Jurkat, Clone E6-1 (cell line): Measurements from ENCODE around the gene AGBL4.
A peak's percentile ranks its signal among the peaks of the same experiment; 100 is the strongest.

Source experiments
- DNase-seq: peaks from one replicate; pipeline ENCODE4 v3.0.0-alpha.2; 2011; ENCODE audit warnings: low read depth, low spot score
- H3K4me3 ChIP-seq: 2 replicates; pipeline ENCODE4 v1.5.1; 2011; ENCODE audit warnings: mild to moderate bottlenecking, low read length, control low read depth, moderate library complexity

The AGBL4 gene

DNA sequence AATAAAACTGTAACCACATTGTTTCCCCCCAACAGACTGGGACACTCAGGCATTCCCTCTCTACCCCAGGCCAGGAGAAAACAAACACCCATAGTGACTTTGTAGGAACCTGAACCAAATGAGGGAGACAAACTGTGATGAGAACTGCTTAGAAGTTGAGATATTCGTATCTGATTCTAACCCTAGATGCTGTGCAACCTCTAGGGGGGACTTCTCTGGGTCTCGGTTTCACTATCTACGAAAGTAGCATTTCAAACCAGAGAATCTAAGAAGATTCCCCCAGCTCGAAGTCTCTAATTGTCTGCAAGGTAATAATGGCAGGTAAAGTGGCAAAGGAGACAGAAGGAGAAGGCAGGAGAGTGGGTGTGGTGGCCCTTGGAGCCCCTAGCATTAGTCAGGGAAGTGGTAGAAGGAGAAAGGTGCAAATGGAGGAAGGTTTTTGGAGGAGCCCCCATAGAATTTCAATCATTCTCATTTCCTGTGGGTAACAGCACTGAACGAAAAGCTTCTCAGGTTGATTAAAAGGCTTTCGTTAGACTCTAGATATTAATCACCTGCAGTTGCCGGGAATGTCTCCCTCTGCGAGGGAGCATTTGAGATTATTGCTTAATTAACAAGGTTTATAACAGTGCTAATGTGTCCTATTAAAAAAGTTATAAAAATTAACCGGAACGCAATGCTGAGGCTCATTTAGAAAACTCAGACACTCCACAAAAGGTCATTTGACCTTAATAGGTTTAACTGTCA lies 1293.4 kb downstream of the AGBL4 start:
- DNase-seq, result no peak
- H3K4me3 ChIP-seq, result no peak overlapping the region

DNA sequence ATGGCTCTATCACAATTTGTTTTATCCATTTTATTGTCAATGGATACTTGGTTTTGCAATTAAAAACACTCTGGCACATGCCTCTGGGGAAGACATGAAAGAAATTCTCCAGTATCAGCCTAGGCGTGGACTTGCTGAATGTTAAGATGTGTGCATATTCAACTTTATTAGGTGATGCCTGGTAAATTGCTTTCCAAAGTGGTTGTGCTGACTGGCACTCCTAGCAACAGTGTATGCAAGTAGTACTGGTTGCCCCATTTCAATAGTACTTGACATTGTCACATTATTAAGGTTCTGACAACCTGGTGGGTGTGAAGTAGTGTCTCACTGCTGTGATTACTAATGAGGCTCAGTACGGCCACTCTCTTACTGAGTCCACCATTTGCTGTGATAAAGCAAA lies 1295.2 kb downstream of the AGBL4 start:
- no peak for DNase-seq
- no peak overlapping the region for H3K4me3 ChIP-seq

DNA sequence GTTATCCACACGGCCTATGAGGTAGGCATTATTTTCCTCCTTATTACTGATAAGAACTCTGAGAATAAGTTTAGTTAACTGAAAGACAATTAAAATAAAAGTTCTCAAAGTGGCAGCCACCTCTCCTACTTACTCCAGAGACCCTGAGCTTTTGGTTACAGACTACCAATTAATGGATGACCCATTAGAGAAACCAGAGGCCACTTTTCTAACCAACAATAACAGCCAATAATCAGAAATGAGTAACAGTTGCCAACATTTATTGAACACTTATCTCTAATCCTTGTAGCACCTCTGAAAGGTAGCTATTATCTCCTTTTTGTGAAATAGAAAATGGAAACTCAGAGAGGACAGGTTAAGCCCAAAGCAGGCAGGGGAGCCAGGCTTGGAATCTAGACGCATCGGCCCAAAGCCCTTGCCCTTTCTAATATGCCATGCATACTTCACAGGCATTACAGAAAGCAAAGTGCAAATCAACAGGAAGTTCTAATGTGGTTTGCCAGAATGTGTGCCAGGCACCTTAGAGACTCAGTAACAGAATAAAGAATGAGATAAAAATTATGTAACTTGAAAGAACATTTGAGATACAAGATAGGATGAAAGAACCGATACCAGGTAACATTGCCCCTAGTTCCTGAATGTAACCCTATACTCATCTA lies 1297.1 kb downstream of the AGBL4 start:
- H3K4me3 ChIP-seq, result no peak overlapping the region

DNA sequence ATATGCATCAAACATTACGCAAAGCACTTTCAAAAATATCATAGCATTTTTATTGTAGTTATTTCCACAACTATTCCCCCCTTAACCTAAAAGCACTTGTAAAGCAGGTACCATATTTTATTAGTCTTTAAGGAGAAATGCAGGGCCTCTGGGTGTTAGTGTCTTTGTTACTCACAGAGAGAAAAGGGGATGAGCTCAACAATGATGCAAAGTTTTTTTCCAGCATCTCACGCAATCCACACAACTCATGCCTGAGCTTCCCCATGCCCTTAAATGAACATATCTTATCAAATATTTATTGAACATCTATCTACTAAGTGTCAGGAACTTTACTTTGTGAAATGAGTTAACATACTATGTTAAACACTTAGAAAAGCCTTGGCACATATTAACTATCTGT lies 1297.6 kb downstream of the AGBL4 start:
- DNase-seq, result no peak
- H3K4me3 ChIP-seq, result no peak overlapping the region

More for the DNA sequence above, 1297.1 kb downstream of the AGBL4 start:
- DNase-seq, result no peak

DNA sequence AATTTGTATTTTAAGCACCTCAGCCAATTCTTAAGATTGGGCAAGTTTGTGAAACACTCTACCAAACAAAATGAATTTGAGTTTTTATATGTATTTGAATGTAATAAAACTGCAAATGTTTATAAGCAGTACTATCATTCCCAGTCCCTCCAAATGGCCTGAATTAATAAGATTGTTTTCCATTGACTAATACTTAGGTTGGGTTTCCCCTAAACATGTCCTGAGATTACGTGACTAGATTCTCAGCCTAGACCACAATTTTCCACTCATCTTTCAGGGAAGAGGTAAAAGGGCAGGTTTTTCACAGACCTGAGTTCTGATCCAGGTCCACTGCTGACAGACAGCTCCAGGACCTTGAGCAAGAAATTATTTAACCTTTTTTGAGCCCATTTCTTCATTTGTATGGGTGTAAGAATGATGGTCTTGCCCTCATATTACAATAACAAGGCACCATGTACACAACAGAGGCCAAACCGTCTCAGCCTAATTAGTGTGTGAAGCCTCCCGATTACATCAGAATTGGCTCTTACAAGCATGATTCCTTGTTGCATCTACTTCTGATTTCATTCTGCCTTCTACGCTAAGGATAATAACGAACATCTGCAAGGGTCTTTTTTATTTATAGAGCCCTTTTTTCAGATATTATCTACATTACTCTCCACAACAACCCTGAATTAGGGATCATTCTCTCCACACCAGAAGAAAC lies 1298.3 kb downstream of the AGBL4 start:
- H3K4me3 ChIP-seq, result no peak overlapping the region
- DNase-seq, result no peak

DNA sequence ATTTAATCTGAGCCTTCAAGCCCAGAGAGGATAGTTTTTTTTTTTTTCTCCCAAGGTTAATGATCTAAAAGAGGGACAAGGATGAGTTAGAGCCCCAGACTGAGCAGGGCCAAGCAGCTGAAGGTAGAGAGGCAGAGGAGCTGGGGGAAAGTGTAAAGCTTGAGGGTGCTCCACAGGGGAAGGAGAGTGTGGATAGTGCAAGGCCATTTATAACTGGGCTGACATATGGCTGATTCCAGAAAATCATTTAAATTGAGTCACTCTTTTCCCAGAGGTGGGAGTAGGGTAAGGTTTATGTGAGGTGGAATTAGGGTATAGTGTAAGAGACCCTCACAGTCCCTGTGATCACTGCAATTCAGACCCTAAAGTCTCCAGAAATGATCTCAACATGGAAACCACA lies 1302.8 kb downstream of the AGBL4 start:
- DNase-seq, result no peak
- no peak overlapping the region for H3K4me3 ChIP-seq

DNA sequence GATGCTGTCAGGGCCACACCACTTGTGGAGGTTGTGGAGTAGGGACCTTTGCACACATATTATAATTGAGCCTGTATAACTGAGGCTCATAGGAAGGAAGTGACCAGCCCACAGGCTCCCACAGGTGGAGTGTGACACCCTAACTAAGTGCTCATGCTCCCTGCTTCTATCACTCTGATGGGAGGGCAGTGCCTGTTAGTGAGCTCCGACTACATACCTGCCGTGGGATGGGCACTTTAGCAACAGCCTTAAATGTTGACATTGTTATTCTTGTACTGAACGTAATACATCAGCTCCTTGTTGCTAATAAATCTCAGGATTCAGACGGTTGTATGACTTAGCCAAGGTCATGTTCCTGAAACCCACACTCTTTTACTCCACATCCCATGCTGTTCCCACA lies 1305.0 kb downstream of the AGBL4 start:
- no peak overlapping the region for H3K4me3 ChIP-seq
- no peak for DNase-seq

DNA sequence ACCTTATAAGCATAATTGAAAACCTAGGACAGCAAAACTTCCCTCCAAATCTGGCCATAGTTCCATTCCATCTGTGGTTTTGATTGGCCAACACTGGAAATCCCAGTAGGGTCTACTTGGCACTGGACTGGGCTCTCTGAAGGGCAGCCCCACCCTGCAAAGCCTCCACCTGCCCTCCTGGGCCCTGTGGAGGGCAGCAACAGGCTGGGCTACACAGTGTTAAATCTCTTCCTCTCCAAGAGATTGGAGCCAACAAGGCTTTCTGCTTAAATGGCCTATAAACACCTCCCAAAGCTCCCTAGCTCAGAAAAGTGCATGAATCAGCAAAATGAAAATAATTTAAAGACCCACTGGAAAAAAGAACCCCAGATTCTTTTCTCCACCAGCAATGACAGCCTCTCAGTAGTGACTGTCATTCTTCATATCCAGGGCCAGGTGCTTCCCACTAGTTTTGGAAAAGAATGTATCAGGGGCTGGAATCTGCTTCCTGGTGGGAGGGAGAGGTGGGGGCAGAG lies 1305.6 kb downstream of the AGBL4 start:
- H3K4me3 ChIP-seq, result no peak overlapping the region
- no peak for DNase-seq

DNA sequence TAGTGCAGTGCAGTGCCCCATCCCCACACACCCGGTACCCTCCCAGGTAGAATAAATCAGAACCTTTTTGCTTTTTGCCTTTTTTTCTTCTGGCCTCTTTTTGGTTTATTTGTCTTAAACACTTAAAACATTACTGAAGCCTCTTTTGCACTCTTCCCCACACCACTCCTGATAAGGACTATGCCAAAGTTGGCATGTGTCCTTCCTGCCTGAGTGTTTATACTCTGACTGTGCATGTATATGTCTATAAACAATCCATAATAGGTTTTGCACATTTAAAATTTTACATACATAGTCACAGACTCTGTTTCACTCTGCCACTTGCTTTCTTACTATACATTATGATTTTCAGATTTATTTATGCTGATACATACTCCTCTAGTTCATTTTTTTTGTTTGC lies 1306.7 kb downstream of the AGBL4 start:
- DNase-seq, result no peak
- H3K4me3 ChIP-seq, result no peak overlapping the region

DNA sequence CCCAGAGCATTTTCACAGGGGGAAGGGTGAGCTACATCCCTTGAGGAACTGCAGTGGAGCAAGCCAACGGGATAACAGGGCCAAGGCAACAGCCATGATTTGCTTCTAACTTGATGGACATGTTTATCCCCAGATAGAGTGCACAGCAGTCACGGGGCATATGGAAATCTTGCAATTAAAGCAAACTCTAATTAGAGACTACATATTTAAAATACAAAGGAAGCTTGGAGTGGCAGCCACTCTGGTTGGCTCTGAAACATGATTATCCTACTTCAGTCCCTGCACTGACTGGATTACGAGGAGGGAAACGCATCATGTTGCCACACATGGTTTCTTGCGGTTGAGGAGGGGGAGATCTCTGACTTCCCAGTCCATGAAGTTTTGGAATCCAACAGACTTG lies 1307.8 kb downstream of the AGBL4 start:
- H3K4me3 ChIP-seq, result no peak overlapping the region
- DNase-seq, result no peak

DNA sequence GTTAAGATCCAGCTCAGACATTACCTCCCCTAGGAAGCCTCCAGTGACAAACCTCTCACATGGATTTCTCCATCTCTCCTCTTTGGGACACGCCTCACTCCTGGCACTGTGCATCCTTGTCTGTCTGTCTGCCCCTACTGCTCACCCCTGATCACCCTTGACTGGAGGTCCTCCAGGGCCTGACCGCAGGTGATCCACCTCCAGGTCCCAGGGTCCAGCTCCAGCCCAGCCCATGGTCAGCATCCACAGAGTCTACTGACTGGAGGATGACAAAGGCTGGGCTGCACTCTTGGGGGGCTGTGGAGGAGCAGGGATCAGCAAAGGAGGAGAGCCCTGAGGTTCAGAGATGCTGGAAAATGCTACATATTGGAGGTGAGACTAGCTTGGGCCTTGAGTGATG lies 1312.8 kb downstream of the AGBL4 start:
- no peak overlapping the region for H3K4me3 ChIP-seq
- no peak for DNase-seq

DNA sequence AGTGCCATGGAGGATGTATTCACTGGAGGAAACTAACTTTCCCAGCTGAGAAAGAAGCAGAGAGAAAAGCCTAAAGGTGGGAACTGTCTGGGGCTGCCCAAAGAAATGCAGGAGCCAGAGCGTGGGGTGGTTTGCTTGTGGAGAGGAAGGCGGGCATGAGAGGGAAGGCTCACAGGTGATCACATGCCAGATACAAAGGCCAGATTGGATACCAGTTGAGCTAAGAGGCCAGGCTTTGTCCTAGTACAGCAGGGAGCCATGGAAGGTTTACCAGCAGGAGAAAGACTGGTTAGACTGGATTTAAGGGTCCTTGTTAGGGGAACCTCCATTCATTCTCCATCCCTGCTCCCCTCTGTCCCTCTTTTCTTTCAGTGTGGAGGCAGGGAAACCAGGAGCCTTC lies 1313.4 kb downstream of the AGBL4 start:
- no peak for DNase-seq

DNA sequence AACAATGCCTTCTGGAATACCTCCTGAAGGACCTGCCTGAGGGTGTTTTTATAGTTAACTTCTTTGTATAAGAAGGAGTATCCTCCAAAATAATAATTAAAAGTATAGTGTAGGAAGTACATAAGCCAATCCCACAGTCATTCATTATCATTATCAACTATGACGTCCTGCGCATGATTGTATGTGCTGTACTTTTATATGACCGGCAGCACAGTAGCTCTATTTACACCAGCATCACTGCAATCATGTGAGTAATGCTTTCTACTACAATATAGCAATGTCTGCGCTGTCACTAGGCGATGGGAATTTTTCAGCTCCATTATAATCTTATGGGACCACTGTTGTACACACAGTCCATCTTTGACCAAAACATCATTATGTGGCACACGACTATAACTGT lies 1319.0 kb downstream of the AGBL4 start:
- no peak for DNase-seq
- no peak overlapping the region for H3K4me3 ChIP-seq

More for the DNA sequence above, 1313.4 kb downstream of the AGBL4 start:
- no peak overlapping the region for H3K4me3 ChIP-seq

DNA sequence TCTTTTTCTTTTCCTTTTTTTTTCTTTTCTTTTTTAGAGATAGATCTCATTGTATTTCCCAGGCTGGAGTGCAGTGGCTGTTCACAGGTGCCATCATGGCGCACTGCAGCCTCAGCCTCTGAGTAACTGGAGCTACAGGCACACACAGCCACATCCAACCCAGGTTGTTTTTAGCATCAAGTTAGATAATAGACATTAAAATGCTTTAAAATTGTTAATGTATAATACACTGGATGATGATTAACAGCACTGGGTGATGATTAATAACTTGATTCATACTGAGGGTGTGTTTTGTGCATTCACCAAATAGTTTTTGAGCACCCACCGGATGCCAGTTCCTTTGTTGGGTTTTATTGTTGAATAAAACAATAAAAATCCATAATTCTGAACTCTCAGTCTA lies 1322.3 kb downstream of the AGBL4 start:
- no peak for DNase-seq
- no peak overlapping the region for H3K4me3 ChIP-seq

DNA sequence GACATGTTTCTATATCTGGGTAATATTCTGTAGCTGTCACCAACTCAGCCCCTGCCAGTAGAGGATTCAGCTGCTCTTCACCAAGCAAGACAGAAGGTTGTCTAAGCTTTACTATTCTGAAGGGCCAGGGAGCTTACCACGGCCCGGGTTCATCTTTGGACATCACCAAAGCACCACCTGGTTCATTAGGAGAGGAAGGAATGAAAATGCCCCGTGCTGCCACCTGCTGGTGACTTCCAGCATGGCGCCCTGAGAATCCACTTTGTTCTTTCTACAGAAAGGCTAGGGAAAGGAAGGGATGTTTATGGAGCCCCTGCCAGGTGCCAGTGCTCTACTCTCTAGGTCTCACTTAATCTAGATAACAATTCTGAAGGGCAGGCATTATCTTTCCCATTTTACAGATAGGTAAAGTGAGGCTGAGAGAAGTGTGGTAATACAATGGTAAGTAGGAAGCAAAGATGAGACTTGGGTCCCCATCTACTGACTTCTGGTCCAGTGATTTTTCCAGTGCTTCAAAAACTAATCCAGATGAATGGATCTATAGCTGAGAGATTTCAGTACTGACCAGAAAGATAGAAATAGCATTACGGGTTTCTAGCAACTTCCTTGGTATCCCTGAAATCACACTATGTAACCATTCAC lies 1326.6 kb downstream of the AGBL4 start:
- DNase-seq, result peak; percentile 10
- no peak overlapping the region for H3K4me3 ChIP-seq

DNA sequence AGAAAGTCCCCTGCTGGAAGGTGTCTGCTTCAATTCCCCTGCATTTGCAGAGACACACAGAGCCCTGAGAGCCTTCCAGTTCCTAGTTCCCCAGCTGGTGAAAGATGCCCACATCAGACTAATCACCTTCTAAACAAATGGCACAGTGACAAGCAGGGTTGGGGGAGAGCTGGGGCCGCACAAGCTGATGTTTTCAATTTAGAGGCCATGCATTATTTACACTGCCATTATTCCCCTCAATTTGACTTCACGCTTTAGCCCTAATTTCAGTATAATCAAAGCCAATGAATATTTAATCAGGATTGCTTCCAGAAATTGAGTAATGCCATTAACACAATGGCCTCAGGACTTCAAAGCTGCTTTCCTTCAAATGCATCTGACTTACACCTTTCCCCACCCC lies 1328.6 kb downstream of the AGBL4 start:
- no peak for DNase-seq

DNA sequence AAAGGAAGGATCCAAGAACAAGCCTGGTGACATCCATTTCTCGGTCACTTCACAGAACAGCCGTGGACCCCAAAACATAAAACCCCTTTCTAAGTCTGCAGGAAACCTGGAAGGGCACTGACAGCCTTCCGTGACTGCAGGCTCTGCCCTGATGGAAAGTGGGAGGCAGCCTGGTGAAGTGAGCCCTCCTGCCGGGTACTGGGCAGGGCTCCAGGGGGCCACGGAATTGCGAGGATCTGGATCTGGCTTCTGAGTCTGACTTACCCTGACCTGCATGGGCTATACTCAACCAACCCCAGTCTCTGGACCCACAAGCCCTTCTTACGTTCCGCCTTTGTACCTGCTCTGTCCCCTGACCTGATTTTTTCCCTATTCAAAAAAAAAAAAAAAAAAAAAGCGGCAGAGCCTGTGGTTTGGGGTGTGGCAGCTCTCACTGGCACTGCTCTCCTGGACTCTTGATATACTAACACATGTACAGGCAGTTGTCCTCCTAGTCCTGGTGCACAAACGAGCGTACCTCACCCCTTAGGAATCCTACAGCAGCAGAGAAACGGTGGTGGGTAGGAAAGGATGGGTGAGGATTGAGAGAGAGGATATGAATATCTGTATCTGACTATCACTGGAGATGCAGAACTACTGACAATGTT lies 1330.0 kb downstream of the AGBL4 start:
- H3K4me3 ChIP-seq, result no peak overlapping the region
- no peak for DNase-seq

More for the DNA sequence above, 1328.6 kb downstream of the AGBL4 start:
- H3K4me3 ChIP-seq, result no peak overlapping the region

DNA sequence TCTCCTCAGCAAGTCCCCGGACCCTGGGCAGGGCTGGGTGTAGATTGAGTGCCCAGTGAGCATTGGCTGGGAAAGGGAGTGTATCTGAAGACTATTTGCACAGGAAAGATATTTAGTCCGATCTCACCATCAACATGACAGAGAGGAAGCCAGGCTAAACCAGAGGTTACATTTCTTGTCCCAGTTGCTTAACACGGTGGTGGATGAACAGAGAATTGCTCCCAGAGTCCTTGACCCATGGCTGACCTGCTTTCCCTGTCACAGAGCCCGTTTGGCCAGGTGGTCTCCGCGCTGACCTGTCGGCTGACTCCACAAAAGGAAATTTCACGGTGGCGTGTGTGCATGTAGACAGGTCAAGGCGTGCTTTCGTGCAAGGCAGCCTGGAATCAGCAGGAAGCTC lies 1330.6 kb downstream of the AGBL4 start:
- no peak for DNase-seq
- H3K4me3 ChIP-seq, result no peak overlapping the region

DNA sequence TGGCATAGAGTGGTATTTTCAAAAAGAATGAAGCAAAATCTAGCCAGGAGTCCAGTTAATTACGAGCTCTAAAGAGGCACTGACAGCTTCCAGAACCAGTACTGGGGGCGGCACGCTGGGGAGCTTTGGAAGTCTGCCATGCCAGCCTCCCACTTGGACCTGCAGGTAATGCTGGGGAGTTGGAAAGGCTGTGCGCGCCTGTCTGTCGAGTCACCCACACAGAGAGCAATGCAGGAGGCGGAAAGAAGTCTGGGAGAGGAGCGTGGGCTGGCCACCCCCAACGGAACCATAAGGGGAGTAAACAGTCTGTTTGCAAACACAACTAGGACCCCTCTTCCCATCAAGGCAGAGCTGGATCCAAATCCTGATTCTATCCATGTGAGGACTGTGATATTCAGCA lies 1331.5 kb downstream of the AGBL4 start:
- DNase-seq, result no peak
- H3K4me3 ChIP-seq, result no peak overlapping the region
